Sigmoid colon (tissue), 4 donors: Measurements from ENCODE around the gene MINDY4B.

Experiments used
- EP300 ChIP-seq, 4 donors: sonication (generic); formaldehyde crosslinking; IDR thresholded peaks; one replicate each; pipeline ENCODE4 v1.6.1; 2017; ENCODE audit warnings: antibody characterized with exemption in 4 of 4
- POLR2A ChIP-seq, 2 donors: fragments of 450-650 bp; IDR thresholded peaks; one replicate each; pipeline ENCODE4 v1.6.1; 2016; ENCODE audit warnings: antibody characterized with exemption in 2 of 2, mild to moderate bottlenecking in 2 of 2, moderate library complexity in 2 of 2
- POLR2AphosphoS5 ChIP-seq, 4 donors: sonication (generic); formaldehyde crosslinking; IDR thresholded peaks; one replicate each; pipeline ENCODE4 v1.6.1; 2017; ENCODE audit warnings: antibody characterized with exemption in 4 of 4
- TF ChIP-seq, protein P1 (sequence below), 4 experiments: fragments of 450-650 bp in 3 of 4; fragments of 200-600 bp in 1 of 4; IDR thresholded peaks; one replicate each; pipeline ENCODE4 v1.5.1; 2016 to 2019; ENCODE audit warnings: antibody characterized with exemption in 4 of 4, mild to moderate bottlenecking in 3 of 4, moderate library complexity in 2 of 4

DNA sequence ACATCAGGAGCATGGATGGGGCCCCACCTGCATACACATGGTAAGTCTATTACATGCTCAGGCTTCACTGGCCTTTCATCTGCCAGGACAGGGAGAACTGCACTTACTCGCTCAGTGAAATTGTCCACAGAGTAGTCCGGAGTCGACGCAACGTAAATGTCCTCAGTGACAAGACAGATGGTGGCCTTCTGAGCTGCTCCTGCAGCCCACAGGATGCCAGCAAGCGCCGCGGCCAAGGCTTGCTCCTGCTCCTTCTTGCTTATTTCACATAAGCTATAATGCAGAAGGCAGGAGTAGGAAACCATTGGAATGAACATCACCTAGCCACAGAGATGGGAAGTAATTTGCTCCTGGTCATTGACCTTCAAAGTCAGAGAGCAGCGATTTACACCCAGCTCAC, 14.4 kb downstream of the MINDY4B start:
- TF ChIP-seq, protein P1, sequence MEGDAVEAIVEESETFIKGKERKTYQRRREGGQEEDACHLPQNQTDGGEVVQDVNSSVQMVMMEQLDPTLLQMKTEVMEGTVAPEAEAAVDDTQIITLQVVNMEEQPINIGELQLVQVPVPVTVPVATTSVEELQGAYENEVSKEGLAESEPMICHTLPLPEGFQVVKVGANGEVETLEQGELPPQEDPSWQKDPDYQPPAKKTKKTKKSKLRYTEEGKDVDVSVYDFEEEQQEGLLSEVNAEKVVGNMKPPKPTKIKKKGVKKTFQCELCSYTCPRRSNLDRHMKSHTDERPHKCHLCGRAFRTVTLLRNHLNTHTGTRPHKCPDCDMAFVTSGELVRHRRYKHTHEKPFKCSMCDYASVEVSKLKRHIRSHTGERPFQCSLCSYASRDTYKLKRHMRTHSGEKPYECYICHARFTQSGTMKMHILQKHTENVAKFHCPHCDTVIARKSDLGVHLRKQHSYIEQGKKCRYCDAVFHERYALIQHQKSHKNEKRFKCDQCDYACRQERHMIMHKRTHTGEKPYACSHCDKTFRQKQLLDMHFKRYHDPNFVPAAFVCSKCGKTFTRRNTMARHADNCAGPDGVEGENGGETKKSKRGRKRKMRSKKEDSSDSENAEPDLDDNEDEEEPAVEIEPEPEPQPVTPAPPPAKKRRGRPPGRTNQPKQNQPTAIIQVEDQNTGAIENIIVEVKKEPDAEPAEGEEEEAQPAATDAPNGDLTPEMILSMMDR (IDR thresholded peaks at IDR 0.05) = no peak
- TF ChIP-seq POLR2AphosphoS5 (IDR thresholded peaks at IDR 0.05) (no peak), POLR2A (IDR thresholded peaks at IDR 0.05) (no peak), EP300 (IDR thresholded peaks at IDR 0.05) (no peak)
